Endothelial cell of umbilical vein (primary cell): Measurements from ENCODE around the gene GZF1. TPM values are rescaled to one million over a fixed set of nuclear protein-coding genes. Genes with fewer than 3 reads are reported as not detected.

ENCODE experiments used
- BruUV-seq: library from RNA; stranded (reverse); fragments of 400-500 nt; replicated peaks from 2 replicates; lab custom pipeline; 2021; lab: Mats Ljungman, UMichigan
- CTCF ChIA-PET: fragments of 300-600, 350-600 bp; sonication (Branson Sonifier 250); formaldehyde crosslinking; loops from one replicate; lab custom pipeline; 2021; ENCODE audit warnings: antibody characterized with exemption, inconsistent platforms; lab: Charles Lee
- POLR2A ChIA-PET: fragments of 300-600, 350-600 bp; sonication (Branson Sonifier 250); formaldehyde crosslinking; loops from one replicate; lab custom pipeline; 2021; ENCODE audit warnings: antibody characterized with exemption, inconsistent platforms; lab: Charles Lee
- DNase-seq: peaks from one replicate; pipeline ENCODE4 v3.0.0-alpha.2; 2011; ENCODE audit warnings: low read depth, low spot score
- FAIRE-seq: peaks from 2 replicates; lab custom pipeline; 2011; peaks lifted over from hg19 to GRCh38; lab: Jason Lieb, UNC
- H2AFZ ChIP-seq: 2 replicates; pipeline ENCODE4 v1.6.0; 2012; ENCODE audit warnings: low read depth, low read length, control low read depth, inconsistent platforms
- H3K27ac ChIP-seq: 2 replicates; pipeline ENCODE4 v1.5.1; 2011; ENCODE audit warnings: low read depth, mild to moderate bottlenecking, control low read depth, low read length, moderate library complexity; ENCODE audit not compliant: insufficient read depth
- H3K27me3 ChIP-seq, 2 experiments: 2 replicates each; pipeline versions ENCODE4 v1.6.0 to v1.6.1; 2011; ENCODE audit warnings: low read length in 2 of 2, mixed read lengths in 1 of 2; ENCODE audit not compliant: control insufficient read depth in 2 of 2, insufficient read depth in 2 of 2
- H3K36me3 ChIP-seq, 2 experiments: 2 replicates in 1 of 2; 3 replicates in 1 of 2; pipeline ENCODE4 v1.5.1; 2011; ENCODE audit warnings: low read length in 2 of 2, mild to moderate bottlenecking in 1 of 2, moderate library complexity in 1 of 2; ENCODE audit not compliant: control insufficient read depth in 2 of 2, insufficient read depth in 2 of 2; ENCODE audit errors: extremely low read depth in 1 of 2
- H3K4me1 ChIP-seq: 3 replicates; pipeline ENCODE4 v1.5.1; 2011; ENCODE audit warnings: mild to moderate bottlenecking, low read length; ENCODE audit not compliant: control insufficient read depth, insufficient read depth; ENCODE audit errors: extremely low read depth
- H3K4me2 ChIP-seq: 2 replicates; pipeline ENCODE4 v1.6.1; 2011; ENCODE audit warnings: low read length, control low read depth, mixed read lengths; ENCODE audit not compliant: insufficient read depth
- H3K4me3 ChIP-seq, 3 experiments: fragments of 200-600 bp in 1 of 3; sonication (generic), shearing (Covaris generic) in 1 of 3; replicated peaks in 1 of 3; 2 replicates each; pipeline ENCODE4 v1.5.1; 2011 to 2016; ENCODE audit warnings: control low read depth in 3 of 3, low read length in 3 of 3, mild to moderate bottlenecking in 2 of 3, inconsistent platforms in 1 of 3, low read depth in 1 of 3, moderate library complexity in 1 of 3; ENCODE audit not compliant: insufficient read depth in 1 of 3
- H3K79me2 ChIP-seq: 2 replicates; pipeline ENCODE4 v1.6.0; 2012; ENCODE audit warnings: low read length, inconsistent platforms; ENCODE audit not compliant: control insufficient read depth, insufficient read depth
- H3K9ac ChIP-seq: replicated peaks from 2 replicates; pipeline ENCODE3; 2011; ENCODE audit warnings: low read length, control low read depth; ENCODE audit not compliant: insufficient read depth; ENCODE audit errors: extremely low read depth
- H3K9me1 ChIP-seq: replicated peaks from 3 replicates; pipeline ENCODE4 v1.6.0; 2011; ENCODE audit warnings: mild to moderate bottlenecking, low read length; ENCODE audit not compliant: control insufficient read depth, insufficient read depth; ENCODE audit errors: extremely low read depth
- H3K9me3 ChIP-seq: replicated peaks from 2 replicates; pipeline ENCODE4 v1.5.1; 2012; ENCODE audit warnings: low read length, inconsistent platforms; ENCODE audit not compliant: control insufficient read depth, insufficient read depth
- H4K20me1 ChIP-seq: replicated peaks from 2 replicates; pipeline ENCODE3; 2011; ENCODE audit warnings: mild to moderate bottlenecking, low read length; ENCODE audit not compliant: control insufficient read depth, insufficient read depth; ENCODE audit errors: extremely low read depth
- EZH2 ChIP-seq: IDR thresholded peaks from 2 replicates; pipeline ENCODE4 v1.6.1; 2012; ENCODE audit warnings: borderline replicate concordance, low read depth, mild to moderate bottlenecking, moderate library complexity, low read length, inconsistent platforms; ENCODE audit not compliant: severe bottlenecking
- FOS ChIP-seq: IDR thresholded peaks from 2 replicates; pipeline ENCODE4 v1.6.1; 2011; ENCODE audit warnings: mild to moderate bottlenecking, low read length, moderate library complexity, borderline replicate concordance; ENCODE audit not compliant: insufficient read depth
- GATA2 ChIP-seq: IDR thresholded peaks from 2 replicates; pipeline ENCODE4 v1.7.0; 2011; ENCODE audit warnings: low read depth, mild to moderate bottlenecking, moderate library complexity, mixed read lengths, low read length; ENCODE audit not compliant: insufficient read length, insufficient read depth
- JUN ChIP-seq: IDR thresholded peaks from 2 replicates; pipeline ENCODE4 v1.6.1; 2011; ENCODE audit warnings: borderline replicate concordance, low read depth; ENCODE audit not compliant: insufficient read length, insufficient read depth
- MYC ChIP-seq: IDR thresholded peaks from one replicate; pipeline ENCODE4 v1.6.1; 2011; ENCODE audit warnings: mild to moderate bottlenecking, low read depth, low read length
- POLR2A ChIP-seq: IDR thresholded peaks from 2 replicates; pipeline ENCODE4 v1.6.1; 2012; ENCODE audit warnings: low read depth, mild to moderate bottlenecking, control low read depth, low read length
- POLR2AphosphoS5 ChIP-seq: IDR thresholded peaks from 2 replicates; pipeline ENCODE4 v1.6.1; 2012; ENCODE audit warnings: low read depth, mild to moderate bottlenecking, control low read depth, low read length, moderate library complexity; ENCODE audit not compliant: insufficient read depth
- dilution Hi-C: fragments of 300-500 bp; cut with MboI; formaldehyde crosslinking; loops from one replicate; pipeline ENCODE4 v1.15.0; 2019; ENCODE audit warnings: low sequenced_read_pairs; ENCODE audit not compliant: extremely low pct_ligation_motif_present
- intact Hi-C: fragments of 100-400 bp; cut with micrococcal nuclease; formaldehyde crosslinking; loops from one replicate; pipeline ENCODE4 v1.10.0; 2022
- polyA plus RNA-seq, 4 experiments: library from polyadenylated mRNA; depleted of rRNA in 3 of 4; stranded (reverse) in 3 of 4; unstranded in 1 of 4; fragments of >200 nt; gene quantifications; 2 replicates each; pipeline versions ENCODE4 v1.2.1 to v1.2.3, GENCODE V29; 2011 to 2012; ENCODE audit warnings: missing spikeins in 1 of 4
- total RNA-seq: library from RNA; stranded (reverse); gene quantifications from 2 replicates; pipeline ENCODE4 v1.2.3, GENCODE V29; 2021
- TF ChIP-seq, protein P1 (sequence below), 2 donors: IDR thresholded peaks; 1 replicate in 1 of 2; 2 replicates in 1 of 2; pipeline ENCODE4 v1.5.1; 2011; ENCODE audit warnings: low read length in 2 of 2, mild to moderate bottlenecking in 2 of 2, moderate library complexity in 2 of 2, control low read depth in 1 of 2, inconsistent platforms in 1 of 2, low read depth in 1 of 2; ENCODE audit not compliant: insufficient read depth in 1 of 2; ENCODE audit errors: extremely low read depth in 1 of 2
- TF ChIP-seq, protein P2 (sequence below): IDR thresholded peaks from 2 replicates; pipeline ENCODE4 v1.6.1; 2011; ENCODE audit not compliant: insufficient read depth, insufficient read length

The GZF1 gene
- total and polyA plus RNA-seq, 2 donors (not counting 3 experiments of a cell fraction or from before 2014, with no cell fraction given): 9.7 to 10.0 TPM

DNA sequence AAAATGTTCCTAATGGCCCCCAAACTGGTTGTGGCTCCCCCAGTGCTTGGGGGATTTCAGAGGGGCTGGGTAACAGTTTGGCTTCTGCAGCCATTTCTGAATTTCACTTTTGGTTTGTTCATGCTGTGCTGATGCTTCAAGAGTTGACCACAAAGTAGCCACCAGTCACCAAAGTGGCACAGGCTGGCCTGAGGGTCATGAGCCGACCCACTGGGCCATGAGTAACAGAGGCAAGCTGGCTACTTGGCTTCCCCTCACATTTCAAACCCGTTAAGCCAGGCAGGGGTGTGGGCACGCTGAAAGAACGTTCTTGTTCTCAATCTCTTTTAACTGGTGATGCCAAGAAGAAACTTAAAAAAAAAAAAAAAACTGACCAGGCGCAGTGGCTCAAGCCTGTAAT lies 26.5 kb upstream of the GZF1 start:
- Histone ChIP-seq H3K9ac (no peak overlapping the region), H3K4me1 (peaks cover 9% of the 10 kb centered on the region), H3K9me1 (no peaks in the 10 kb centered on the region), H4K20me1 (no peaks in the 10 kb centered on the region), H3K4me2 (no peak overlapping the region), H3K4me3 (no peak overlapping the region), H3K36me3 (no peaks in the 10 kb centered on the region), H3K79me2 (no peaks in the 10 kb centered on the region), H3K27me3 (no peaks in the 10 kb centered on the region), H3K9me3 (no peaks in the 10 kb centered on the region), H3K27ac (no peak overlapping the region), H2AFZ (no peak overlapping the region)
- TF ChIP-seq POLR2A (no peak), EZH2 (no peak), FOS (no peak), MYC (no peak), GATA2 (no peak)
- dilution Hi-C loops (no loop called here), intact Hi-C loops (no loop called here)
- CTCF ChIA-PET: interaction anchor here (1.0 kb wide), 1 partner anchor 284 kb away, joined by 3 read pairs; no protein-coding TSS in a partner anchor
- POLR2A ChIA-PET: no interaction called here
- DNase-seq (no peak), FAIRE-seq (no peak)
- no TSS peak for BruUV-seq

GRCh38 chr20:23336476-23336875 lies 25.5 kb upstream of the GZF1 start:
- Histone ChIP-seq H3K27me3 (peaks cover 0 to 3% of the 10 kb centered on the region in 2 experiments), H3K4me1 (peaks cover 8% of the 10 kb centered on the region), H3K9me3 (no peaks in the 10 kb centered on the region), H3K79me2 (no peaks in the 10 kb centered on the region), H3K9ac (no peak overlapping the region), H3K4me2 (no peak overlapping the region), H4K20me1 (no peaks in the 10 kb centered on the region), H3K27ac (no peak overlapping the region), H3K36me3 (no peaks in the 10 kb centered on the region), H2AFZ (no peak overlapping the region), H3K9me1 (no peaks in the 10 kb centered on the region), H3K4me3 (no peak overlapping the region)
- FAIRE-seq: no peak
- POLR2A ChIA-PET: interaction anchor here (1.3 kb wide), 1 partner anchor 286 kb away, joined by 3 read pairs; no protein-coding TSS in a partner anchor
- DNase-seq: no peak
- BruUV-seq: no TSS peak
- CTCF ChIA-PET: interaction anchor here (1.0 to 7.0 kb wide), 3 partner anchors 9 to 643 kb away, joined by 3 to 222 read pairs (median 4); no protein-coding TSS in a partner anchor
- dilution Hi-C loops (no loop called here), intact Hi-C loops (no loop called here)
- TF ChIP-seq MYC (no peak), POLR2AphosphoS5 (no peak), POLR2A (no peak), EZH2 (no peak), FOS (no peak), GATA2 (no peak), JUN (no peak)
- TF ChIP-seq, protein P1, sequence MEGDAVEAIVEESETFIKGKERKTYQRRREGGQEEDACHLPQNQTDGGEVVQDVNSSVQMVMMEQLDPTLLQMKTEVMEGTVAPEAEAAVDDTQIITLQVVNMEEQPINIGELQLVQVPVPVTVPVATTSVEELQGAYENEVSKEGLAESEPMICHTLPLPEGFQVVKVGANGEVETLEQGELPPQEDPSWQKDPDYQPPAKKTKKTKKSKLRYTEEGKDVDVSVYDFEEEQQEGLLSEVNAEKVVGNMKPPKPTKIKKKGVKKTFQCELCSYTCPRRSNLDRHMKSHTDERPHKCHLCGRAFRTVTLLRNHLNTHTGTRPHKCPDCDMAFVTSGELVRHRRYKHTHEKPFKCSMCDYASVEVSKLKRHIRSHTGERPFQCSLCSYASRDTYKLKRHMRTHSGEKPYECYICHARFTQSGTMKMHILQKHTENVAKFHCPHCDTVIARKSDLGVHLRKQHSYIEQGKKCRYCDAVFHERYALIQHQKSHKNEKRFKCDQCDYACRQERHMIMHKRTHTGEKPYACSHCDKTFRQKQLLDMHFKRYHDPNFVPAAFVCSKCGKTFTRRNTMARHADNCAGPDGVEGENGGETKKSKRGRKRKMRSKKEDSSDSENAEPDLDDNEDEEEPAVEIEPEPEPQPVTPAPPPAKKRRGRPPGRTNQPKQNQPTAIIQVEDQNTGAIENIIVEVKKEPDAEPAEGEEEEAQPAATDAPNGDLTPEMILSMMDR (IDR thresholded peaks at IDR 0.05; ENCODE audit: extremely low read depth in 1 of 2, insufficient read depth in 1 of 2, low read depth in 1 of 2, low read length in 2 of 2): no peak
- TF ChIP-seq, protein P2, sequence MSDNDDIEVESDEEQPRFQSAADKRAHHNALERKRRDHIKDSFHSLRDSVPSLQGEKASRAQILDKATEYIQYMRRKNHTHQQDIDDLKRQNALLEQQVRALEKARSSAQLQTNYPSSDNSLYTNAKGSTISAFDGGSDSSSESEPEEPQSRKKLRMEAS: no peak
